Subcutaneous abdominal adipose tissue (tissue), 5 donors: ENCODE results near the gene PCCA.
"Not testable (repeated sequence)": the region's sequence is repeated elsewhere in the genome, so short reads cannot be mapped to it uniquely, and the experiment has no call there.

Experiments
- H3K27ac ChIP-seq: one replicate; pipeline ENCODE4 v1.7.0; 2013; ENCODE audit warnings: low read depth, mild to moderate bottlenecking, inconsistent platforms, low read length, moderate library complexity
- H3K27me3 ChIP-seq, 5 donors: one replicate each; pipeline ENCODE4 v1.7.0; 2013; ENCODE audit warnings: low read length in 5 of 5, inconsistent platforms in 1 of 5; ENCODE audit not compliant: control insufficient read depth in 5 of 5, insufficient read depth in 4 of 5
- H3K36me3 ChIP-seq, 5 donors: one replicate each; pipeline ENCODE4 v1.7.0; 2013; ENCODE audit warnings: low read length in 5 of 5; ENCODE audit not compliant: control insufficient read depth in 5 of 5, insufficient read depth in 5 of 5
- H3K4me1 ChIP-seq, 5 donors: one replicate each; pipeline ENCODE4 v1.7.0; 2013; ENCODE audit warnings: low read length in 5 of 5, mild to moderate bottlenecking in 3 of 5, moderate library complexity in 1 of 5; ENCODE audit not compliant: control insufficient read depth in 5 of 5, insufficient read depth in 5 of 5
- H3K4me3 ChIP-seq, 5 donors: one replicate each; pipeline ENCODE4 v1.7.0; 2013; ENCODE audit warnings: low read length in 5 of 5, low read depth in 1 of 5
- H3K9ac ChIP-seq, 5 donors: one replicate each; pipeline ENCODE4 v1.7.0; 2013; ENCODE audit warnings: low read length in 5 of 5, mild to moderate bottlenecking in 4 of 5, moderate library complexity in 3 of 5
- H3K9me3 ChIP-seq, 5 donors: one replicate each; pipeline ENCODE4 v1.7.0; 2013; ENCODE audit warnings: low read length in 5 of 5; ENCODE audit not compliant: control insufficient read depth in 5 of 5
- donor health status: healthy.
- donor health status: healthy.
- donor health status: healthy.
- donor health status: healthy.
- donor health status: healthy.

PCCA gene

GRCh38 chr13:100304229-100304628 is 215.3 kb downstream of the PCCA start:
- H3K9ac ChIP-seq: no peak overlapping the region
- H3K4me1 ChIP-seq: no peaks in the 10 kb centered on the region
- no peaks in the 10 kb centered on the region for H3K27me3 ChIP-seq
- no peak overlapping the region for H3K4me3 ChIP-seq
- H3K9me3 ChIP-seq: no peaks in the 10 kb centered on the region
- H3K36me3 ChIP-seq: peaks cover 0 to 3% (median 3%) of the 10 kb centered on the region in 5 donors
- no peak overlapping the region for H3K27ac ChIP-seq

GRCh38 chr13:100305398-100305797 is 216.5 kb downstream of the PCCA start:
- no peaks in the 10 kb centered on the region for H3K27me3 ChIP-seq
- H3K27ac ChIP-seq: no peak overlapping the region
- no peaks in the 10 kb centered on the region for H3K4me1 ChIP-seq
- no peak overlapping the region for H3K9ac ChIP-seq
- H3K9me3 ChIP-seq: no peaks in the 10 kb centered on the region
- H3K36me3 ChIP-seq: peaks cover 0 to 11% (median 7%) of the 10 kb centered on the region in 5 donors
- H3K4me3 ChIP-seq: no peak overlapping the region

GRCh38 chr13:100306030-100306429 is 217.1 kb downstream of the PCCA start:
- Histone ChIP-seq H3K27ac (no peak overlapping the region), H3K4me1 (no peaks in the 10 kb centered on the region), H3K27me3 (no peaks in the 10 kb centered on the region), H3K36me3 (peaks cover 0 to 13% (median 5%) of the 10 kb centered on the region in 5 donors), H3K9me3 (no peaks in the 10 kb centered on the region), H3K9ac (no peak overlapping the region), H3K4me3 (no peak overlapping the region)

- Histone ChIP-seq H3K36me3 (peaks cover 0 to 13% (median 5%) of the 10 kb centered on the region in 5 donors), H3K9ac (no peak overlapping the region), H3K27ac (no peak overlapping the region), H3K4me1 (no peaks in the 10 kb centered on the region), H3K4me3 (no peak overlapping the region), H3K27me3 (no peaks in the 10 kb centered on the region), H3K9me3 (no peaks in the 10 kb centered on the region)
Measured at GRCh38 chr13:100306434-100306999, 217.6 kb downstream of the PCCA start.

GRCh38 chr13:100314132-100314910 is 225.4 kb downstream of the PCCA start:
- Histone ChIP-seq H3K4me1 (peaks cover 0 to 2% (median 0%) of the 10 kb centered on the region in 5 donors), H3K4me3 (no peak overlapping the region), H3K36me3 (peaks cover 7 to 29% (median 12%) of the 10 kb centered on the region in 5 donors), H3K9ac (no peak overlapping the region), H3K27me3 (no peaks in the 10 kb centered on the region), H3K9me3 (peaks cover 0 to 4% (median 0%) of the 10 kb centered on the region in 5 donors), H3K27ac (no peak overlapping the region)

GRCh38 chr13:100315522-100315921 is 226.6 kb downstream of the PCCA start:
- Histone ChIP-seq H3K4me3 (no peak overlapping the region), H3K36me3 (peaks cover 7 to 20% (median 8%) of the 10 kb centered on the region in 5 donors), H3K4me1 (peaks cover 0 to 2% (median 0%) of the 10 kb centered on the region in 5 donors), H3K9me3 (peaks cover 0 to 4% (median 0%) of the 10 kb centered on the region in 5 donors), H3K27ac (no peak overlapping the region), H3K27me3 (no peaks in the 10 kb centered on the region), H3K9ac (no peak overlapping the region)

- not testable (repeated sequence) for H3K9me3 ChIP-seq, H3K9ac ChIP-seq, H3K4me3 ChIP-seq, H3K27me3 ChIP-seq, H3K4me1 ChIP-seq, H3K27ac ChIP-seq
- H3K36me3 ChIP-seq: peaks cover 3 to 22% (median 10%) of the 10 kb centered on the region in 5 donors
Measured at GRCh38 chr13:100318473-100318872, 229.6 kb downstream of the PCCA start.

GRCh38 chr13:100323937-100324336 is 235.0 kb downstream of the PCCA start:
- Histone ChIP-seq H3K36me3 (peaks cover 12 to 32% (median 26%) of the 10 kb centered on the region in 5 donors), H3K27ac (no peak overlapping the region), H3K4me1 (no peaks in the 10 kb centered on the region), H3K9me3 (no peaks in the 10 kb centered on the region), H3K9ac (no peak overlapping the region), H3K4me3 (no peak overlapping the region), H3K27me3 (no peaks in the 10 kb centered on the region)

- Histone ChIP-seq H3K9ac (no peak overlapping the region), H3K9me3 (no peaks in the 10 kb centered on the region), H3K4me3 (no peak overlapping the region), H3K36me3 (peaks cover 13 to 22% (median 19%) of the 10 kb centered on the region in 5 donors), H3K4me1 (no peaks in the 10 kb centered on the region), H3K27ac (no peak overlapping the region), H3K27me3 (no peaks in the 10 kb centered on the region)
Measured at GRCh38 chr13:100330662-100331061, 241.8 kb downstream of the PCCA start.

GRCh38 chr13:100333141-100333540 is 244.2 kb downstream of the PCCA start:
- H3K36me3 ChIP-seq: peaks cover 6 to 20% (median 12%) of the 10 kb centered on the region in 5 donors
- H3K4me1 ChIP-seq: no peaks in the 10 kb centered on the region
- H3K27ac ChIP-seq: no peak overlapping the region
- H3K4me3 ChIP-seq: no peak overlapping the region
- no peak overlapping the region for H3K9ac ChIP-seq
- no peaks in the 10 kb centered on the region for H3K27me3 ChIP-seq
- no peaks in the 10 kb centered on the region for H3K9me3 ChIP-seq
